ENCODE results near the gene GALR1.

GALR1 gene

GRCh38 chr18:77207540-77207939 lies 42.1 kb upstream of the GALR1 start:
- TF ChIP-seq CTCF (IDR thresholded peaks at IDR 0.05) = peak; percentile 40; the same call in 1 of the 2 replicates

GRCh38 chr18:77208964-77209363 lies 40.7 kb upstream of the GALR1 start:
- no peak for TF ChIP-seq CTCF (IDR thresholded peaks at IDR 0.05)

- no peak for TF ChIP-seq CTCF (IDR thresholded peaks at IDR 0.05)
These were observed 40.1 kb upstream of the GALR1 start for GRCh38 chr18:77209587-77209986.

GRCh38 chr18:77210249-77210648 lies 39.4 kb upstream of the GALR1 start:
- TF ChIP-seq CTCF (IDR thresholded peaks at IDR 0.05) = no peak

GRCh38 chr18:77218642-77219041 lies 31.0 kb upstream of the GALR1 start:
- TF ChIP-seq CTCF (IDR thresholded peaks at IDR 0.05) = no peak

- TF ChIP-seq CTCF (IDR thresholded peaks at IDR 0.05) = no peak
These were observed 28.9 kb upstream of the GALR1 start for GRCh38 chr18:77220726-77221125.

GRCh38 chr18:77222464-77222863 lies 27.2 kb upstream of the GALR1 start:
- TF ChIP-seq CTCF (IDR thresholded peaks at IDR 0.05) = no peak

GRCh38 chr18:77223221-77223639 lies 26.4 kb upstream of the GALR1 start:
- TF ChIP-seq CTCF (IDR thresholded peaks at IDR 0.05) = no peak

Data from LNCAP (cell line).